HG03108 (cell line): ENCODE results near the gene SLCO3A1.

Experiments
- ATAC-seq: cut with Tn5 transposase; IDR thresholded peaks from one replicate; pipeline ENCODE4 v1.9.1; 2021; ENCODE audit warnings: moderate library complexity; ENCODE audit not compliant: unreplicated experiment

Gene SLCO3A1

DNA sequence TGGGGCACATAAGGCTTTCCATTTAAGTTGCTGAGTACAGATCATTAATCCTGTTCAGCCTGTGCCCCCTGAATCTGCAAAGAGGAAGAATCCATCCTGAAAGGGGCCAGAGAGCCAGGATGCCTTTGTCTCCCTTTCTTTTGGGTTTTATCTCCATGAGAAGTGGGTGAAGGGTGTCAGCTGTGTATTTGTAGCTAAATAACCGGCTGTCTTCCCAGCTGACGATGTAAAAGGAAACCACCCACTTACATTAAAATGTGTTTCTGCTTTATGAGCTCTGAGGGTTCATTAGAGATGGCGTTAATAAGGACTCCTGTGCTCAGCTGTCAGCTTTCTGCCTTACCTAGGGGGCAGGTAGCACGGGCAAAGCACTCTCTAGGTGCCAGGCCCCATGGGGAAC, 83.4 kb downstream of the SLCO3A1 start:
- ATAC-seq = no peak

DNA sequence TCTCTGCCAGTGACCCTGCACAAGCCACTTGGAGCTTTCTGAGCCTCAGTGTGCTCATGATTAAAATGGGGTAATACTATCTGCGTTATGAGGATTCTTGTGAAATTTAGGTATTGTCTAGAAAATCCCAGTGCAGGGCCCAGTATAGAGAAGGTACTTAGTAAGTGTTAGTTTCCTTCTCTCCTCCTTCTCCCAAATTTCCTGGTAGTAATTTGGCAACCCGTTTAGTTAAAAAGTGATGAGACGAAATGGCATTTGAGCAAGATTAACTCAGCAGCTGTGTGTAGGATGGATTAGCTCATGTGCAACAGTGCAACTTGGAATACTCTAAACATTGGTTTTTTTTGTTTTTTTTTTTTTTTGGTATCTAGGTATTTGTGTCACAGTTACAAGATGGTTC, 84.6 kb downstream of the SLCO3A1 start:
- no peak for ATAC-seq

- no peak for ATAC-seq
Measured at GRCh38 chr15:91939403-91939831, 85.9 kb downstream of the SLCO3A1 start.

- ATAC-seq = no peak
Measured at GRCh38 chr15:91940496-91941381, 87.2 kb downstream of the SLCO3A1 start.

DNA sequence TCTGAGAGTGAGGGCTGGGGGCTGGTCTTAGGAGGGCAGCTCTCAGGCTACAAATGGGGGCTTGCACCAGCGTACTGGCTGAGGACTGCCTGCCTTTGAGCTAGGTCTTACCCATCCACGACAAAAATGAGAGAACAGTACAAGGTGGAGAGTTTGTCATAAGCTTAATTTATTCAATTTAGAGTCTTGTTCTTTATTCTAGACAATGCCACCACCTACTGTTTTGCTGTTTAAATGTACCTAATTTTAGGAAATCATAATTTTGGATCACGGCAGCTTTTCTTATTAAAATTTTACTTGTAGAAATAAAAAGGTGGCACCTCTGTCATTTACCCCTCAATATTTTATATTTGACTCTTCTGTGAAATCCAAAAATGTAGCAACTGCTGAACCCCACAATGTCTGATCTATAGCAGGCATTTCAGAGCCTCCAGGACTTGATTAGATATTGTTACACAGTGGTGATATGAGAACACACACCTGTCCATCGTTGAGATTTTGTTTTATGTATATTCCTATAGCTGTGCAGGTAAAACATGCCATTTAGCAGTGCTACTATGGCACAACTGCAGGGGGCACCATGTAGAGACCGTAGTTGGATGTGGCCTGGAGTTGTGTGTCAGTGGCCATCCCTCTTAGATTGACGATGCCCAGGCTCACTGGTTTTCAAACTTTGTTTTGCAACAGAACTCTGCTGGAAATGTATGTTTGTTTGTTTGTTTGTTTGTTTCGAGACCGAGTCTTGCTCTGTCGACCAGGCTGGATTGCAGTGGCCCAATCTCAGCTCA, 88.6 kb downstream of the SLCO3A1 start:
- no peak for ATAC-seq

DNA sequence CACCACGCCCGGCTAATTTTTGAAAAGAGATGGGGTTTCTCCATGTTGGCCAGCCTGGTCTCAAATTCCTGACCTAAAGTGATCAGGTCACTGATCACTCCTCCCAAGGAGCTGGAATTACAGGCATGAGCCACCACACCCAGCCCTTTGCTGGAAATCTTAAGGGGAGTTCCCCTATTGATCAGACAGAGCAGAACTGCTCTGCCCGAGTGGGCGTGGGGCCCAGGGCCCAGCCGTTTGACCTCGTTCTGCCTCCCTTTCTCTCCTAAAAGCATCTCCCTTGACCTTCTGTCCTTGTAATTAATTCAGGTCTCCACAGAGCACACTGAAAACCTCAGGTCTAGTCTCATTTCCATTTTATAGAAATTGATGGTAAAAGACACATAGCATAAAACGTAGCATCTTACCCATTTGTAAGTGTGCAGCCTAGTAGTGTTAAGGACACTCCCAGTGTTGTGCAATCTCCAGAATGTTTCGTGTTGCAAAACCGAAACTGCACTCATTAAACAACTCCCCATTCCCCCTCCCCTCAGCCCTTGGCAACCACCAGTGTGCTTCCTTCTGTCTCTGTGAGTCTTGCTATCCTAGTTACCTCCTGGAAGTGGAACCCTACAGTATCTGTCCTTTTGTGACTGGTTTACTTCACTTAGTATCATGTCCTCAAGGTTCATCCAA, 89.3 kb downstream of the SLCO3A1 start:
- ATAC-seq = no peak

DNA sequence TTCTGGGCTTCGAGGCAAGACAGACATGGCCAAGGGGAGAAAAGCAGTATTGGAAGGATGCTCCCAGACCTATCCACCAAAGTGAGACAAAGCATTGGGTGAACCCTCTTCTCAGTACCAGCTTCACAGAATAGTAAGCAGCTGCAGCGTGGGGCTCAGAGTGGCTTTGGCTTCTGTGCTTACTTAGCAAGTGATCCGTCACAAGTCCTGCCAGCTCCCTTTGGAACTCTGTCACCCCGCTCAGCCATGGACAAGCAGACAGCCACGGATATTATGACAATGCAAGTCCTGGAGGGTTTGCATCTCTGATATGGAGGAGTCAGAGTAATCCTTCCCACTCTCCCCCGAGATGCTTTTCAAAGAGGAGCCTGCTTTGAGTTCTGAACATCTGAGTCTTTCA, 90.8 kb downstream of the SLCO3A1 start:
- no peak for ATAC-seq

DNA sequence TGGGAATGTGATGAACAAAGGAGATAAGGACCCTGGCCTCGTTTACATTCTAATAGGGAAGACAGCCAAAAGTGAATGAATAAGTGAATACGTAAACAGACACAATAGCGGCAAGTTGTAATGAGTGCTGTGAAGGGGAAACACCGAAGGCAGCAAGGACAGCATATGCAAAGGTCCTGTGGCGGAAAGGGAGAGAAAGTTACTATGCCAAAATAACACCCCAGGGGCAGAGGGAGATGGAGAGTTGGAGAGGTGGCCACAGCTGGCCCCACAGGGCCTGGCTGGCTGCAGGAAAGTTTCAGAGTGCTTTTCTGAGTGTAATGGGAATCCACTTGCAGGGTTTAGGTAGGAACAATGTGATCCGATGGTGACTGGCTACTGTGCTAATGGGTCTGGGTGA, 91.9 kb downstream of the SLCO3A1 start:
- no peak for ATAC-seq

GRCh38 chr15:91946075-91946474, 92.6 kb downstream of the SLCO3A1 start:
- no peak for ATAC-seq

DNA sequence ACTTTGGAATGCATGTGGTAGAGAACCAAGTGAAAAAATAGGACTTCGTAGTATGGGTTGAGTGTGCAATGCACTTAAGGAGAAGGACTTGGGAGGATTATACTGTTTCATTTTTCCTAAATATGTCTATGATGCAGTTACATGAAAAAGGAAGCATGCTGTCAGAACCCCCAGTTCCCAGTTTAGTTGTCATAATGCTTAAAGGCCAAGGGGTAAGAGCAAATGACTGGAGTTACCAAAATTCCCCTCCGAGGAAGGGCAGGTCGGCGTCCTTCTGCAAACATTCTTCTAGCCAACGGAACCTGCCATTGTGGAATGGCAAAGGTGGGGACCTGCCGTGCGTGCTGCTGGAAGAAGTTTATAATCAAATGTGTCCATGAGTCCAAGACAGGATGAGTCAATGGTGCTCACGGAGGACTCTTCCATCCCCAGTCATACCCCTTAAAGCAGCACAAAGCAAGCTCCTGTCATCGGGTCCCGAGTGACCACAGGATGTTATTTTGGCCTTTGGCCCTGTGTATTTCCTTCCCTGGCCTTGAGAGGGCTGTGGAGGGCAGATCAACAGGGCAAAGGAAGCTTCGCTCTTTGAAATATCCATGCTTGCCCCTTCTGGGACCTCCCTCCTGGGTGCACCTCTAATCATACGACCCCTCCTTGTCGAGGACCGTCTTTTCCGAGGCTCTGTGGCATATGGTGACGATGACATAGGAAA, 93.2 kb downstream of the SLCO3A1 start:
- ATAC-seq = no peak

DNA sequence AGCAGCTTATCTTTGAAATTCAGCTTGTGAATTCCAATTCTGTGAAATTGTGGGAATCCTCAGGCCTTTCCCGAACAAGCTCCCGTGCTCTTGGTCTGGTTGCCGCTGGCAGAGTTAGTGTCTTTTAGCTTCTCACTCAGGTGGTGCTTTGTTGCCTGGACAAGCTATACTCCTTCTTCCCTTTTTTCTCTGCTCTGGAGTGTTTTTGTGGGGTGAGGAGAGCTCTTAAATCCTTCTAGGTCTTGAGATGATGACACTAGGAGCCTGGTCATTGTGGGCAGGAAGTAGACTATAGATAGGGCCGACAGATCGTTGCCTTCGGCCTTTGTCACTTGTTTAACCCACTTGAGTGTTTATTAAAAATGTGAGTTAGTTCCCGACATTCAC, 93.8 kb downstream of the SLCO3A1 start:
- no peak for ATAC-seq

DNA sequence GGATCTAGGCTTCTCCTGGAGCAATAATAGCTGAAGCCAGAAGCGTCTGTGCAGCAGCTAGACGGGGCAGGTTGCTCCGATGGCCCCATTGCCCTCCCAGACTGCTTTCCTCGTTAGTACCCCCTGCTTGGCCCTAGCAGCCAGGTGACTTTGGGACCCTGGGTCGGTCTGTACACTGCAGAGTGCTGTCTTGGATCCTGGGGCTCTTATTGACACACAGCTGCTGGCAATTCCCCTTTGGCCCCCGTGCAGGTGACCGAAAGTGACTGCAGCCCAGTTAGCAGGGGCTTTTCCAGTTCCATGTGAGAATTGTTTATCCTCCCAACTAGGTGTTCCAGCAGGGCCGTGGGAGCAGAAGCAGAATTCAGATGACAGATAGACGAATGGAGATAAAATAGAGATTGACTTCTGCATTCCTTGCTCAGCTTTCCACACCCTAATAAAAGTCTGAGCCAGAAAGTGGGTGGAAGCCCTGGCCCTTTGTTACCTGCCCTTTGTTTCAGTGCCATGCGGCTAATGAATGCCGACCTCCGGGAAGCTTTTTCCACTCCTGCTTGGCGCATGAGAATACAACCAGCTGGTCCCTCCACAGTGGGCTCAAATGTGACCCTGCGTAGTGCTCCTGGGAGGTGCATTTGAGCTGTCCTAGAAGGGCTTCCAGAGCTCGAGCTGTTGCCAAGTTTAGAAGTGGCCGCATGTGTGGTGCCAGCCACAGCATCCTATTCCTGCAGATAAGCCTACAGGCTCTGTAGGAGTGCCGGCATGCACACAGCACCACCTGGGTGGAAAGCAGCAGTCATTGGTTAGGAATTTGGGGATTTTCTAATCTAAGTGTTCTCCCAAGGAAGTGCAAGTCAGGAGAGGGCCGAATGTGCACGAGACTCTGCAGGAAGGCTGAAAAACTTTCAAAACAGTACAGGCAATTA, 94.4 kb downstream of the SLCO3A1 start:
- ATAC-seq = no peak

- ATAC-seq = no peak
Measured at GRCh38 chr15:91949361-91949760, 95.9 kb downstream of the SLCO3A1 start.

GRCh38 chr15:91950054-91950453, 96.5 kb downstream of the SLCO3A1 start:
- ATAC-seq = no peak

- no peak for ATAC-seq
Measured at GRCh38 chr15:91950631-91951329, 97.3 kb downstream of the SLCO3A1 start.

- ATAC-seq = no peak
Measured at GRCh38 chr15:91952216-91952615, 98.7 kb downstream of the SLCO3A1 start.

- no peak for ATAC-seq
Measured at GRCh38 chr15:91953432-91953831, 99.9 kb downstream of the SLCO3A1 start.

- ATAC-seq = no peak
Measured at GRCh38 chr15:91954292-91954691, 100.8 kb downstream of the SLCO3A1 start.

- no peak for ATAC-seq
Measured at GRCh38 chr15:91956026-91956723, 102.7 kb downstream of the SLCO3A1 start.
